Astrocyte of the spinal cord (primary cell): ENCODE results near the gene CSNK2A1.

Experiments
- DNase-seq: peaks from one replicate; pipeline ENCODE4 v3.0.0; 2011; ENCODE audit warnings: low read depth, low spot score
- H3K4me3 ChIP-seq: 2 replicates; pipeline ENCODE4 v1.5.1; 2011; ENCODE audit warnings: low read depth, mild to moderate bottlenecking, low read length, moderate library complexity
- in situ Hi-C: cut with HindIII; loops from 2 replicates; pipeline ENCODE4 v1.10.0; 2017; ENCODE audit warnings: low sequenced_read_pairs
- TF ChIP-seq, protein P1 (sequence below): IDR thresholded peaks from 2 replicates; pipeline ENCODE4 v1.5.1; 2012; ENCODE audit warnings: low read depth, mild to moderate bottlenecking, low read length, inconsistent platforms

Gene CSNK2A1

DNA sequence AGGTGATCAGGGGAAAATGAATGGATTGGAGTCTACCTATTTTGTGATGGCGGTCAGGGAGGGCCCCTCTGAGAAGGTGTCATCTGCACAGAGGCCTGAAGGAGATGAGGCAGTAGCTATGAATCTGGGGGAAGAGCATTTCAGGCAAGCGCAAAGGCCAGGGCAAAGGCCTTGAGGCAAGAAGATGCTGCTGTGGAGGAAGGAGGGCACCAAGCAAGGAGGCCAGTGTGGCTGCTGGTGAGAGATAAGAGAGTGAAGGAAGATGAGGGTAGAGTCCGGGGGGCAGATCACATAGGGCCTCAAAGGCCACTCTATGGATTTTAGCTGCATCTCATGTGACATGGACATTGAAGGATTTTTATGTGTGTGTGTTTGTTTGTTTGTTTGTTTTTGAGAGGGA lies 20.6 kb upstream of the CSNK2A1 start:
- TF ChIP-seq, protein P1, sequence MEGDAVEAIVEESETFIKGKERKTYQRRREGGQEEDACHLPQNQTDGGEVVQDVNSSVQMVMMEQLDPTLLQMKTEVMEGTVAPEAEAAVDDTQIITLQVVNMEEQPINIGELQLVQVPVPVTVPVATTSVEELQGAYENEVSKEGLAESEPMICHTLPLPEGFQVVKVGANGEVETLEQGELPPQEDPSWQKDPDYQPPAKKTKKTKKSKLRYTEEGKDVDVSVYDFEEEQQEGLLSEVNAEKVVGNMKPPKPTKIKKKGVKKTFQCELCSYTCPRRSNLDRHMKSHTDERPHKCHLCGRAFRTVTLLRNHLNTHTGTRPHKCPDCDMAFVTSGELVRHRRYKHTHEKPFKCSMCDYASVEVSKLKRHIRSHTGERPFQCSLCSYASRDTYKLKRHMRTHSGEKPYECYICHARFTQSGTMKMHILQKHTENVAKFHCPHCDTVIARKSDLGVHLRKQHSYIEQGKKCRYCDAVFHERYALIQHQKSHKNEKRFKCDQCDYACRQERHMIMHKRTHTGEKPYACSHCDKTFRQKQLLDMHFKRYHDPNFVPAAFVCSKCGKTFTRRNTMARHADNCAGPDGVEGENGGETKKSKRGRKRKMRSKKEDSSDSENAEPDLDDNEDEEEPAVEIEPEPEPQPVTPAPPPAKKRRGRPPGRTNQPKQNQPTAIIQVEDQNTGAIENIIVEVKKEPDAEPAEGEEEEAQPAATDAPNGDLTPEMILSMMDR = no peak
- in situ Hi-C loops = no loop called here
- no peak for DNase-seq
- no peak overlapping the region for H3K4me3 ChIP-seq

DNA sequence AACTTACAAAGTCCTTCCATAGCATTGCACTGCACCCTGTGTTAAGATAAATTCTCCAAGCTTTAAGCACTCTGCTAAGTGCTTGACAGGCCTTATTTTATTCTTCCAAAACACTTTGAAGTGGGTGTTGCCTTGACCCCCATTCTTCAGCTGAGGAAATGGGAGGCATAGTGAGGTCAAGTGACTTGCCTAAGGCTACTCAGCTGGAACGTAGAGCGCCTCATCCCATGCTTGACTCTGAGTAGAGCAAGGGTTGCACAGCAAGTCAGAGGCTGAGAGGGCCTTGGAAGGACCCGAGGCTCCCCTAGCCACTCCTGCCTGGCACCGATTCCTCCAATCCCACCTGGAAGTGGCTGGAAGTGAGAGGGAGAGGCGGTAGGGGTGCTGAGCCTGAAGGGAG lies 19.6 kb upstream of the CSNK2A1 start:
- in situ Hi-C loops = no loop called here
- H3K4me3 ChIP-seq = no peak overlapping the region
- TF ChIP-seq, protein P1 = no peak
- no peak for DNase-seq

DNA sequence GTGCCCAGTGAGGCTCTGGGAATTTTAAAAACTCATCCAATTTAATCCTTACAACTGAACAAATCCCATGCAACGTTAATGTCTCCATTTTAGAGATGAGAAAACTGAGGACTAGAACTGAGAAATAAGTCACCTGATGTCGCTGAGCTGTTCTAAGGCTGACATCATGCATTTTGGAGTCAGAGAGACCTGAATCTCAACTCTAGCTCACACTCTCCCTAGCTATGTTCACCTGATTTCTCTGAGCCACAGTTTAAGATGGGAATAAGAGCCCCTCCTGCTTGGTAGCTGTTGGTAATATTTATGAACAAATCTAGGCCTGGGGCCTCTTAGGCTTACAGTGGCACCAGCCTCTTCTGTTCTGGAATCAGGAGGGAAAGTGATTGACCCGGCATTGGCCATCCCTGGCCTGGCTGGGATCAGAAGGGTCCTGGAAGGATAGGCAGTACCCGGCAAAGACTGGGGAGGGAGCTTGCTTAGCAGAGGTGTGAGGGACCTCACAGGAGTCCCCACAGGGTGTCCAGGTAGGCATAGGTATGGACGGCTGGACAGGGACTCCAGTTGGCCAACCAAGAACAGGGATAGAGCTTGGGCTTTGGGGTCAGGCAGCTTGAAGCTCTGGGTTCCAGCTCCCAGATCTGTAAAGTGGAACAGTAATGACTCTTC lies 18.8 kb upstream of the CSNK2A1 start:
- H3K4me3 ChIP-seq = no peak overlapping the region
- no peak for DNase-seq
- in situ Hi-C loops = no loop called here
- TF ChIP-seq, protein P1 = no peak

DNA sequence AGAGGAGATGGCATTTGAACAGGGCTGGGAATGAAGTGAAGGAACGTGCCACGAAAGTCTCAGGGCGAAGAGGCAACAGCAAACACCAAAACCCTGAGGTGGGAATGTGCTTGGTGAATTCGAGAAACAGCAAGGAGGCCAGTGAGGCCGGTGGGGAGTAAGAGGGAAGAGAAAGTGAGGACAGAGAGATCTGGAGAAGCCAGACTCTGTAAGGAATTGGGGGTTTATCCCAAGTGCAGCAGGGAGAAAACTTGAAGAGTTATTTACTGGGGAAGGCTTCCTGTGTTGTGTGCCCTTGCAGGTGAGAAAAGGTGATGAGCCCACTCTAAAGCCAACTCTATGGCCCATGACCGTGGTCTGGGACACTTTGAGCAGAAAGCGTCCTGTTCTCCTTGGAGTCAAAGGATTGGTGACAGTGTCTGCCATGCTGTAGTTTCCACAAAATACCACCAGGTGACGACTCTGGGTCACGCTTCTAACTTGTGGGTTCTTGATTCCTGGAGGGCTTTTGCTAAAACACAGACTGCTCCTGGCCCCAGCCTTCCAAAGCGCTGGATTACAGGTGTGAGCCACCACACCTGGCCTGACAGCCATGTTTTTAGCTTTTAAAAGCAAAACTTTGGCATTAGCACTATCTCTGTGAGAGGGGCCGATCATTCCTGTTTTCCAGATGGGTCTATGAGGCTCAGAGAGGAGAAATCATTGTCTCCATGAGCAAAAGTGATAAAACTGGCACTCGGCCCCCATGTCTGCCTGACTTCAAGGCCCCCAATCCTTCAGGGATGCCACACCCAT lies 18.0 kb upstream of the CSNK2A1 start:
- H3K4me3 ChIP-seq = no peak overlapping the region
- peak; percentile 58 for DNase-seq
- in situ Hi-C loops = no loop called here
- TF ChIP-seq, protein P1 = peak; percentile 99

DNA sequence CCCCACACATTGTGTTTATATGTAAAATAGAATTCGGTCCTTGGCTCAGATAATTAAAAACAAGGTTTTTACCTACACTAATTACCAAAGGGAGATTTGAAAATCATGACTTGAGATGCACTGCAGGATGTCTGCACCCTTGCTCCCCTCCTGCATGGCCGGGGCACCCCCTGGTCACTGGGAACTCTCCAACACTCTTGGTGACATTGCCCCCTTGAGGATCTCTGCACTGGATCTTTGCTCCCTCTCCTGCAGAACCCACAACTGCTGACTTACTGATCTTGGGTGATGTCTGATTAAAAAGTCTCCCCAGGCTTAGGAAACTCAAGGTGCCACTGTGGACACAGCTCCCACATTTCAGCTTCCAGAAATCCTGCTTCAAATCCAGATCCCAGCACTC lies 17.1 kb upstream of the CSNK2A1 start:
- in situ Hi-C loops = no loop called here
- DNase-seq = no peak
- no peak overlapping the region for H3K4me3 ChIP-seq
- TF ChIP-seq, protein P1 = no peak

DNA sequence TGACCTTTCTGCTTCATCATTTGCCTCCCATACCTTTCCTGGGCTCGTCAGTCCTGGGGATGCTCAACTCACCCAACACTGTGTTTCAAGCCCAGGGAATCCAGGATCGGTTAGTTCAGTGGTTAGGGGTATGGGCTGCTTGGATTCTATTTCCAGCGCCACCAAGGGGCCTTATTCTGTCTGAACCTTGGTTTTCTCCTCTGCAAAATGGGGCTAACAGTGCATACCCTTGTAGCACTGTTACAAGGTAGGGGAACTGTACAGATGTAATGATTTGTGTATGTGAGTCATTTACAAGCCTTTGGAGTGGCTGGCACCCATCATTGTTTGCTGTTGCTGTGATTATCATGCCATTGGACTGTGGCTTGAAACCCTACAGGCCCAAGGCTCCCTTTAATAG lies 14.5 kb upstream of the CSNK2A1 start:
- DNase-seq = no peak
- in situ Hi-C loops = no loop called here
- TF ChIP-seq, protein P1 = no peak
- no peak overlapping the region for H3K4me3 ChIP-seq
